Fibroblast of skin of left biceps (primary cell): ENCODE measurements around the gene PLD6.
"Not testable (repeated sequence)": the region's sequence is repeated elsewhere in the genome, so short reads cannot be mapped to it uniquely, and the experiment has no call there.

ENCODE experiments used
- DNase-seq, 2 experiments: peaks; one replicate each; pipeline ENCODE4 v3.0.0-alpha.2; 2013; ENCODE audit warnings: low read depth in 2 of 2

PLD6 gene, protein sequence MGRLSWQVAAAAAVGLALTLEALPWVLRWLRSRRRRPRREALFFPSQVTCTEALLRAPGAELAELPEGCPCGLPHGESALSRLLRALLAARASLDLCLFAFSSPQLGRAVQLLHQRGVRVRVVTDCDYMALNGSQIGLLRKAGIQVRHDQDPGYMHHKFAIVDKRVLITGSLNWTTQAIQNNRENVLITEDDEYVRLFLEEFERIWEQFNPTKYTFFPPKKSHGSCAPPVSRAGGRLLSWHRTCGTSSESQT

GRCh38 chr17:17206124-17206912, at the start of gene PLD6:
PLD6 (minus strand) TSS chr17:17206333; CDS start chr17:17206286, 47 bp downstream.
- peak; percentile 8 to 19 for DNase-seq

- not testable (repeated sequence) for DNase-seq
Measured at GRCh38 chr17:17255689-17256088, 49.6 kb upstream of the PLD6 start.

DNA sequence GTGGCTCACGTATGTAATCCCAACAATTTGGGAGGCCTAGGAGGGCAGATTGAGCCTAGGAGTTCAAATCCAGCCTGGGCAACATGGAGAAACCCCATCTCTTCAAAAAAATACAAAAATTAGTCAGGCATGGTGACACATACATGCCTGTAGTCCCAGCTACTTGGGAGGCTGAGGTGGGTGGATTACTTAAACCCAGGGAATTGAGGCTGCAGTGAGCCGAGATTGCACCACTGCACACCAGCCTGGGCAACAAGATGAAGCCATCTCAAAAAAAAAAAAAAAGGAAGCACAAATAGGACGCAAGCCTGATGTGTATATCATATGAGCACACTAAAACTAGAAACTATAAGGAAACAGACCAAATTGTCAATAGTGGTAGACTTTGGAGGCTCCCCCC, 47.9 kb upstream of the PLD6 start:
- no peak for DNase-seq

DNA sequence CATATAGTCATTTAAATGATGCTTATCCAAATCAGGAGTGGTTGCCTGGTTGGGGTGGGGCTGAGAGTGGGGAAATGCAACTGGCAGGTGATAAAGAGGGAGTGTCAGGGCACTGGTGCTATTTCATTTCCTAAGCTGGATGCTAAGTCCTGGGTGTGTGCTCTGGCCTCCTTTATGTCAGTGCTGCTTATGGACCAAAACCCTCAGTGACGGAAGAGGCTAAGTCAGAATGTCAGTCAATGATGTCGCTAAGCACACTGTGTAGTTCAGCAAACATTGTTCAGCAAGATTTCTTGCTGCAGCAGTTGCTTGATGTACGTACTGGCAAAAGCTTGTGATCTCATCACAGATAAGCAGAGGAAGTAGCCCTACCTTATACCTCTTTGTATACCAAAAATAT, 47.3 kb upstream of the PLD6 start:
- DNase-seq, result no peak

DNA sequence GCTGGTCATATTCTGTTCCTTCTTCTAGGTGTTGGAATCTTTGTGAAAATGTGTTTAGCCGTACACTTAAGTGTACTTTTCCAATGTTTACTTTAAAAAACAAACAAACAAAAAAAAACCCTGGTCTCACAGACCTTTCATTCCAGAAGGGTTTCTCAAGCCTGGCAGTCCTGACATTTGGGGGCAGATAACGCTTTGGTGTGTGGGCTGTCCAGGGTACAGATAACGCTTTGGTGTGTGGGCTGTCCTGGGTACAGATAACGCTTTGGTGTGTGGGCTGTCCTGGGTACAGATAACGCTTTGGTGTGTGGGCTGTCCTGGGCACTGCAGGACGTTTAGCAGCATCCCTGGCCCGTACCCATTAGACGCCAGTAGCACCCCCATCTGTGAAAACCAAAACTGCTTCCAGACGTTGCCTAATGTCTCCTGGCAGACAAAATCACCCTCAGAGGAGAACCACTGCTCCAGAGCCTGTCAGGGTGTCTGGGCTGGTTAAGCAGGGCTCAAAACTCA, 46.1 kb upstream of the PLD6 start:
- no peak for DNase-seq

DNA sequence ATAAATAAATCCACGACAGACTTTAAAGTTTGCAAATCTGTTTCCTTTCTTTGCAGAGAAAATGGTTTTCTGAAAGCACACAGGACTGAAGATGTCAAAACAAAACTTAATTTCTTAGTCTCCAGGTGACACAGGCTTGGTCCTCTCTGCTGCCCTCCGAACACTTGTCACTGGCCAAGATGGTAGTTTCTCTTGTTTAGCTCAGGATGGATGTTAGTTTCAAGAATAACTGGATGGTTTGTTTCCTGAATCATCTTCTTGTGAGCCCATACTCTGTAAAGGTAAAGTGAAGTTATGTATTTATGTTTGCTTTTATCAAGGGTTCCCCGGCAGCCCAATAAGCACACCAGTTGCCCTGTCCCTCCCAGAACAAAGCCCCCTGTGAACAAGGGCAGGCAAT, 40.7 kb upstream of the PLD6 start:
- DNase-seq, result no peak

GRCh38 chr17:17243163-17243562, 37.0 kb upstream of the PLD6 start:
- no peak for DNase-seq

- DNase-seq, result no peak
Measured at GRCh38 chr17:17242246-17242645, 36.1 kb upstream of the PLD6 start.

DNA sequence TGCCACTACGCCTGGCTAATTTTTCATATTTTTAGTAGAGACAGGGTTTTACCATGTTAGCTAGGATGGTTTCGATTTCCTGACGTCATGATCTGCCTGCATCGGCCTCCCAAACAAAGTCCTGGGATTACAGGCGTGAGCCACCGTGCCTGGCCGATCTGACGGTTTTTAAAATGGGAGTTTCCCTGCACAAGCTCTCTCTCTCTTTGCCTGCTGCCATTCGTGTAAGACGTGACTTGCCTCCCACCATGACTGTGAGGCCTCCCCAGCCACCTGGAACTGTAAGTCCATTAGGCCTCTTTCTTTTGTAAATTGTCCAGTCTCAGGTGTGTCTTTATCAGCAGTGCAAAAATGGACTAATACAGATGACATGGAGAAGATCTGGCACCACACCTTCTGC, 35.5 kb upstream of the PLD6 start:
- DNase-seq, result no peak

- no peak for DNase-seq
Measured at GRCh38 chr17:17239832-17240231, 33.7 kb upstream of the PLD6 start.

GRCh38 chr17:17237026-17237799, 31.1 kb upstream of the PLD6 start, which contains the start of gene FLCN:
FLCN (minus strand) TSS chr17:17237168; CDS start chr17:17228137, 9,031 bp downstream.
- DNase-seq, result peak; percentile 74 to 76

DNA sequence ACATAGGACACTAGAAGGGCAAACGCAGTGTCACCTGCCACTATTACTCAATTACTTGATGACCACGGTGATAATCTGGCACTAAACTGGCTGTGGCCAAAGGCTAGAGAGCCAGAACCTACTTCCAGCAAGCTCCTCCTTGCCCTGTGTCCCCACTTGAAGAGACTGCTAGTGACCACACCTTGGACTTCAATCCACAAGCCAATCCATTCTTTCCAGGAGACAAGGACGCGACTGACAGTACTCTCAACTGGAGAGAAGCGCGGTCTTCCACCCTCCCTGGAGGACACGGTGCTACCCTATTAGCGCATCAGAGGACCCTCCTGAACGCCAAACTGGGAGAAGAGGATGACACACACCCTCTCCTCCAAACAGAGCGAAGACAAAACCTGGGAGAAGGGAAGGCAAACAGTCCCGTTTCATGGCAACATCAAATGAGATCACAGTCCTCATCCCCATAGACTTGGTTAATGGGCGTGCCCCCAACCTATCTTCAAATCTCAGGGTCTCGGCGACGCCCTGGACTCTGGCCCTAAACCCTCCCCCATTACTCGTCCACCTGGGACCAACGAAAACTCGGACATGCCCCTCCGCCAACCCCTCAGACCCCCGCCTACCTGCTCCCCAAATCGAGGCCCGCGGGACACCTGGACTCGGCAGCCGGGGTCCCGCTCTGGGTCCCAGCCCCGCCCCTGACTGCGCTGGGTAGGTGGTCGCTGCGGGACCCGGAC, 30.3 kb upstream of the PLD6 start:
- no peak for DNase-seq

GRCh38 chr17:17235212-17236174, 29.4 kb upstream of the PLD6 start:
- no peak for DNase-seq

- no peak for DNase-seq
Measured at GRCh38 chr17:17232303-17232621, 26.1 kb upstream of the PLD6 start.

GRCh38 chr17:17231621-17232302, 25.6 kb upstream of the PLD6 start:
- no peak for DNase-seq

- no peak for DNase-seq
Measured at GRCh38 chr17:17229416-17230384, 23.6 kb upstream of the PLD6 start.

- no peak for DNase-seq
Measured at GRCh38 chr17:17228521-17229279, 22.6 kb upstream of the PLD6 start.
